ENCODE measurements around the gene HNF1B. TPM values are rescaled to one million over a fixed set of nuclear protein-coding genes. Genes with fewer than 3 reads are reported as not detected.

Gene HNF1B
- total RNA-seq, 2 experiments from 2014 or later = not detected

DNA sequence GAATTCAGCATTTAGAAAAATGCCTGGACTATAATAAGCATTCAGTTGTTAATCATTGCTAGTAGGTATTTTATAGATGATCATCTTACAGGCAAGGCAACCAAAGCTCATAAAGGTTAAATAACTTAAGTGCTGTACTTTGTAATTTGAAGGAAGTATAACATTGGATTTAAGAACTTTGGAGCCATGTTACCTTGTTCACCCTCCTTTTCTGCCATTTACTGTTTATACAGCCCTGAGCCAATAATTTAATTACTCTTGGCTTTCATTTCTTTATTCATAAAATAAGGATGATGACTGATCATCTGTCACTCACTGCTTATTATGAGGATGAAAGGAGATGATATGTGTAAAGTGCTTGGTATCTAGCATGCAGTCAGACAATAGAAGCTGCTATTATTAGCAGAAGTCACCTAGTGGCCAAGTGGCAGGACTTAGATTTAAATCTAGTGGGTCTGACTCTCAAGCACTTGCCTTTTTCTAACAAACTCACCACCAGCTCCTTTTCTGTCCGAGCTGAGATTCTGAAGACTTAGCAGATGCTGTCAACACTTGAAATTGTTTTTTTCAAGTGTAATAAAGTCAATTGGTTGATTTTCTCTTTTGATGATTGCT is 83.4 kb downstream of the HNF1B start:
- CTCF ChIA-PET = interaction anchor here (0.8 to 1.1 kb wide), 2 partner anchors 11 to 129 kb away, joined by 3 to 4 read pairs; no protein-coding TSS in a partner anchor
- H3K9me3 Mint-ChIP-seq (ENCODE audit: insufficient read depth) = no peaks in the 10 kb centered on the region
- no peak overlapping the region for H3K4me3 Mint-ChIP-seq
- DNase-seq = no peak
- H3K36me3 Mint-ChIP-seq (ENCODE audit: low read depth) = no peaks in the 10 kb centered on the region
- POLR2A ChIA-PET = no interaction called here
- ATAC-seq = no peak
- H3K27ac Mint-ChIP-seq = no peak overlapping the region
- H3K27me3 Mint-ChIP-seq (ENCODE audit: low read depth) = peaks cover 4% of the 10 kb centered on the region
- H3K4me1 Mint-ChIP-seq (ENCODE audit: low read depth) = no peaks in the 10 kb centered on the region

DNA sequence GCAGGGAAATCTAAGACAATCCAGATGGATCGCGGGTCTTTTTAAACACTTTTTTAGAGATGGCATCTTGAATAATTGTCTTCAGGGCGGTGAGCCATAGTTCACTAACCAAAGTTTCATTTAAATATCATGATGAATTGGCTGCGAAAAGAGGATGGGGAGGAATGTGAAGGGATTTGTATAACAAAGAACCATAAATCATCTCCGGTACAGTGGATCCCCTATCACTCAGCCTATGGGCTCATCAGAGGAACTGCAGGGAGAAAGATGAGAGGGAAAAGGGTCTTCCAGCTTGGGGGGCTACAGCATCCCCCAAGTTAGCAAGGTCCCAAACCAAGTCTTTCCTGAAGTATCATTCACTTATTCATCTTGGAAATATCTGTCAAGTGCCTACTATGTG is 84.9 kb downstream of the HNF1B start:
- Mint-ChIP-seq H3K4me1 (ENCODE audit: low read depth) (no peaks in the 10 kb centered on the region), H3K4me3 (no peak overlapping the region), H3K27ac (no peak overlapping the region), H3K9me3 (ENCODE audit: insufficient read depth) (no peaks in the 10 kb centered on the region), H3K27me3 (ENCODE audit: low read depth) (peaks cover 4% of the 10 kb centered on the region), H3K36me3 (ENCODE audit: low read depth) (no peaks in the 10 kb centered on the region)
- POLR2A ChIA-PET = interaction anchor here (0.8 kb wide), 1 partner anchor 9 kb away, joined by 3 read pairs; no protein-coding TSS in a partner anchor
- CTCF ChIA-PET = interaction anchor here (1.0 to 1.3 kb wide), 3 partner anchors 9 to 124 kb away, joined by 3 read pairs; no protein-coding TSS in a partner anchor
- DNase-seq (no peak), ATAC-seq (no peak)

DNA sequence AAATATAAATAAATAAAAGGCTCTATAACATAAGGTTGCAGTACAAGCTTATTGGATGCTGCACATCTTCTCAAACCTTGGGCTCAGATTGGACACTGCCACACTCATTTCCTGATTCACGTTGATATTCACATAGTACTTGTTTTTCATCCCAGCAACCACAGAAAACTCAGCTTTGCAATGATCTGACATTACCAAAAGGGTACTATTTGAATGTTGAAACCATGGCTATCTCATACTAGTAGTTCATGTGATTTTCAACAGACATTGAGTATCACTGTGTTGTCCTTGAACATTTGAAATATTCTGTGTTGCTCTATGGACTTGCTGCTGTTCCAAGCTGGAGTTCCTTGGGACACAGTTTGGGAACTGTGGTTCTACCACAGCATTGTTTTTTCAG is 87.7 kb downstream of the HNF1B start:
- Mint-ChIP-seq H3K4me3 (no peak overlapping the region), H3K4me1 (ENCODE audit: low read depth) (no peaks in the 10 kb centered on the region), H3K9me3 (ENCODE audit: insufficient read depth) (no peaks in the 10 kb centered on the region), H3K27ac (no peak overlapping the region), H3K36me3 (ENCODE audit: low read depth) (no peaks in the 10 kb centered on the region), H3K27me3 (ENCODE audit: low read depth) (peaks cover 7% of the 10 kb centered on the region)
- DNase-seq (no peak), ATAC-seq (no peak)
- ChIA-PET POLR2A (no interaction called here), CTCF (interaction anchor here (1.3 to 1.5 kb wide), 2 partner anchors 9 to 134 kb away, joined by 4 read pairs; no protein-coding TSS in a partner anchor)

DNA sequence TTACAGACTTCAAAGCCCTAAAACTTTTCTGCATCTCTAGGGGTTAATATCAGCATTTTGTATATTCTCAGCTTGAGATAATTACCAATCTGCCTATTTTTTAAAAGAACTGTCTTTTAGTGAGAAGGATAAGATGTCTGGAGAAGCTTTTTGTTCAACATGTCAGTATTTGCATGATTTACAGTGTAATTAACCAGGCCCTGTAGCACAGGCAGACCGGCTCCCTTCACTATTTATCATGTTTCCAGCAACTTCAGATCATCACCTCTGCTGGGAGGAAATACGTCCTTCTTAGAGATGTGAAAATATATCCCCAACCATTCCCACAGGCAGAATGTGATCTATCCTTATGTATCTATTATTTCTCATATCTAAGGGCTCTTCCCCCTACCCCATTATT is 93.0 kb downstream of the HNF1B start:
- H3K4me1 Mint-ChIP-seq (ENCODE audit: low read depth) = no peaks in the 10 kb centered on the region
- ChIA-PET CTCF (interaction anchor here (0.8 to 1.1 kb wide), 2 partner anchors 139 to 164 kb away, joined by 3 to 4 read pairs; no protein-coding TSS in a partner anchor), POLR2A (interaction anchor here (0.6 kb wide), 1 partner anchor 410 kb away, joined by 4 read pairs; no protein-coding TSS in a partner anchor)
- peaks cover 43% of the 10 kb centered on the region for H3K27me3 Mint-ChIP-seq (ENCODE audit: low read depth)
- H3K4me3 Mint-ChIP-seq = no peak overlapping the region
- ATAC-seq = no peak
- no peaks in the 10 kb centered on the region for H3K9me3 Mint-ChIP-seq (ENCODE audit: insufficient read depth)
- no peaks in the 10 kb centered on the region for H3K36me3 Mint-ChIP-seq (ENCODE audit: low read depth)
- no peak for DNase-seq
- H3K27ac Mint-ChIP-seq = no peak overlapping the region

DNA sequence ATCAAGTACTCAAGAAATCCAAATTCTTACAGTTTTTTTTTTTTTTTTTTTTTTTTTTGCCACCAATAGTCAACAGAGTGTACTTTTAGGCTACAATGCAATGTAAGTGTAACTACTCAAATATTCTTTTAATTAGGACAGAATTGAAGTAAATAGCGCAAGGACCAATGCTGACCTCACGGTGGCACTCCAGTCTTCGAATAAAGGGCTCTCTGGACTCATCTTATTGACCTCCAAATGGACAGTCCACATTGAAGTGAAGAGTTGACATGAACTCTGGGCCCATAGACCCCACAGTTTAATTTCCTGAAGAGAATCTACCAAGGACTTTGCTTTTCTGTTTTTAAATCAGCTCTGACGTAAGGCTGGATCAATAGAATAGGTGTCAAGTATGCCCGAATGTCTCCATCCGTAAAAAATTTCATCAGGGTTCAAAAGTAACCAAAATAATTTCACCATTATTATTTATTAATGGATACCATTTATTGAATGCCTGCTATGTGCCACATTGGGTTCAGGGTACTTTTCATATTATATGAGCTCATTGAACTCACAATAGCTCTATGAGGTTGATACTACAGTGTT is 94.3 kb downstream of the HNF1B start:
- POLR2A ChIA-PET = interaction anchor here (1.1 kb wide), 1 partner anchor 192 kb away, joined by 3 read pairs; no protein-coding TSS in a partner anchor
- H3K36me3 Mint-ChIP-seq (ENCODE audit: low read depth) = no peaks in the 10 kb centered on the region
- no peak for DNase-seq

DNA sequence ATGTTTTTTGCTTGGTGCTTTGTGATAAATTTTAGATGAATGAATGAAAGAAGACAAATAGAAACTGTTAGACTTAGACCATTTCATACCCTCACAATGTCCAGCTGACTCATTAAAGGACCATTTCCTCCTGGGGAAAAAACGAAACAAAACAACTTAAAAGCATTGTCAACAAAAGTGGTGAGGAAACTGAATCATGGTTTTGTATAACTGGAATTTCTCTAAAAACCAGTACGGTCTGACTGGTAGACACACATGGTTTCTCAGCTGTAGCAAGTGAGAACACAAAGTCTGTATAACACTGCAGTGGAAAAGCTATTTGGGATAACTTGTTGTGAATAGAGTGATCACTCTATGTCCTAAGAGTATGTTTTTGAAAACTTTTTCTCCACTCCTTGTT is 96.3 kb downstream of the HNF1B start:
- Mint-ChIP-seq H3K4me3 (no peak overlapping the region), H3K27me3 (ENCODE audit: low read depth) (peaks cover 68% of the 10 kb centered on the region), H3K9me3 (ENCODE audit: insufficient read depth) (no peaks in the 10 kb centered on the region), H3K36me3 (ENCODE audit: low read depth) (no peaks in the 10 kb centered on the region), H3K4me1 (ENCODE audit: low read depth) (peaks cover 4% of the 10 kb centered on the region), H3K27ac (no peak overlapping the region)
- no peak for DNase-seq
- ChIA-PET CTCF (interaction anchor here (0.9 to 3.7 kb wide), 4 partner anchors 8 to 168 kb away, joined by 3 to 22 read pairs (median 10); no protein-coding TSS in a partner anchor), POLR2A (no interaction called here)
- no peak for ATAC-seq

More for the DNA sequence above, 94.3 kb downstream of the HNF1B start:
- Mint-ChIP-seq H3K4me1 (ENCODE audit: low read depth) (no peaks in the 10 kb centered on the region), H3K27me3 (ENCODE audit: low read depth) (peaks cover 55% of the 10 kb centered on the region), H3K9me3 (ENCODE audit: insufficient read depth) (no peaks in the 10 kb centered on the region), H3K27ac (no peak overlapping the region), H3K4me3 (no peak overlapping the region)
- CTCF ChIA-PET = interaction anchor here (0.7 to 3.7 kb wide), 11 partner anchors 9 to 166 kb away, joined by 3 to 22 read pairs (median 4); no protein-coding TSS in a partner anchor
- ATAC-seq = no peak

DNA sequence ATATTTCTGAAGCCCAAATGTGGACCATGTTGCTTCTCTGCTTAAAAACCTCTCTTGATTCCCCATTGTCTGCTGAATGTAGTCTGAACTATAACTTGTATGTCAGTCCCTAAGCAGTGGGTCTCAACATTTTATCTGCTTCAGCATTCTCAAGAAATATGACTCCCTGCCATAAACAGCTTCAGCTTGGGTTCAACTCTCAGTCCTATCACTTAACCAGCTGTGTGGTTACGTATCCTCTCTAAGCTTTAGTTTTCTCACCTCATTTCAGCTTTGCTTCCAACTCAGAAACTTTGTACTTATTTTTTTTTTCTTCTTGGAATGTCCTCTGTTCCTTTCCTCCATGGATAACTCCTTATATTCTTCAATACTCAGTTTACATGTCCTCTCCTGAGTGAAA is 97.0 kb downstream of the HNF1B start:
- POLR2A ChIA-PET = no interaction called here
- CTCF ChIA-PET = interaction anchor here (0.9 to 3.7 kb wide), 4 partner anchors 9 to 168 kb away, joined by 3 to 22 read pairs (median 10); no protein-coding TSS in a partner anchor
- Mint-ChIP-seq H3K27ac (no peak overlapping the region), H3K36me3 (ENCODE audit: low read depth) (no peaks in the 10 kb centered on the region), H3K4me1 (ENCODE audit: low read depth) (peaks cover 4% of the 10 kb centered on the region), H3K4me3 (no peak overlapping the region), H3K27me3 (ENCODE audit: low read depth) (peaks cover 66% of the 10 kb centered on the region), H3K9me3 (ENCODE audit: insufficient read depth) (no peaks in the 10 kb centered on the region)
- DNase-seq = no peak
- no peak for ATAC-seq

DNA sequence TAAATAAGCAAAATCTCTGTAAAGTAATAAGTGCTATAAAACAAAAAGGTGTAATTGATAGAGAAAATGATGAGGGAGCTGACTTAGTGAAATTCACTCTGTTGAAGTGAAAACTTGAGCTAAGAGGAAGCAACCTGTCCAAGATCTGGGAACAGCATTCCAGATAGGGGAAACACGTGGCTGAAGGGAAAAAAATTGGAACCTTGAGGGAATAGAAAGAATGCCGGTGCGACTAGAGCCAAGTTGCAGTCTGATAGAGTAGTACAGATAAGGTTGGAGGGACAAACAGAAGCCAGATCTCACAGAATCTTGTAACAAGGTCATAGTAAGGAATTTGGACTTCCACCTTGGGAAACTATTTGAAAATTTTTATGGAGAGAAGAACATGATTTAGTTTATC is 101.0 kb downstream of the HNF1B start:
- H3K27me3 Mint-ChIP-seq (ENCODE audit: low read depth) = peaks cover 43% of the 10 kb centered on the region
- CTCF ChIA-PET = interaction anchor here (0.8 to 2.3 kb wide), 6 partner anchors 11 to 148 kb away, joined by 3 to 15 read pairs (median 4); partner anchors contain the start of gene SYNRG
- DNase-seq = no peak
- peaks cover 31% of the 10 kb centered on the region for H3K4me1 Mint-ChIP-seq (ENCODE audit: low read depth)
- H3K9me3 Mint-ChIP-seq (ENCODE audit: insufficient read depth) = no peaks in the 10 kb centered on the region
- POLR2A ChIA-PET = no interaction called here
- peak overlapping the region; percentile 95 for H3K4me3 Mint-ChIP-seq
- no peak overlapping the region for H3K27ac Mint-ChIP-seq
- peaks cover 24% of the 10 kb centered on the region for H3K36me3 Mint-ChIP-seq (ENCODE audit: low read depth)
- ATAC-seq = no peak

DNA sequence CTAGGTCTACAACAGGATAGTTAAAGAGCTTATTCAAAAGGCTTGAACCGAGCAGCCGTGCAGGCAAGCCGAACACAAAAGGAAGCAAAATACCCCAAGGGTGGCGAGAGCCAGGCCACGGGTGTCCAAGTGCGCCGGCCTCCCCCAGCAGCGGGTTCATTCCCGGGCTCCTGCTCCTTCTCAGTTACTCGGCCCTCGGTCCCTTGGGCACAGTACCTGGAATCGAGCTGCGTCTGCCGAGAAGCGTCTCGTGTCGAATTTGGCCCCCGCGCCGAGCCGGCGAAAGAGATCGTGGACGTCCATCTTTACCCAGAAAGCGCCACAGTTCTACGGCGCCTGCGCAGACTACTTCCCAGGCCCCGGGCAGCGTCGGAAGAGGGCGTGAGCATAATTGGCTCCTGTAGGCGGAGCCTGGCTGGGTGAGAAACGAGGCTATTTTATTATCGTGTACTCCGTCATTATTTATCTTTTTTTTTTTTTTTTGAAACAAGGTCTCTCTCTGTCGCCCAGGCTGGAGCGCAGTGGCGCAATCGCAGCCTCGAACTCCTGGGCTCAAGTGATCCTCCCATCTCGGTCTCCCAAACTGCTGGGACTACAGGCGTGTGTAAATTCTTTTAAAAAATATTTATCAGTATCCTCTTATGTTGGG is 101.6 kb downstream of the HNF1B start, which contains the start of gene DDX52:
TSS of gene DDX52 (minus strand) at position 329 of the 649 bp plus-strand sequence. CDS start at position 303, 26 bp downstream.
- Mint-ChIP-seq H3K4me3 (peak within 1 kb of the TSS; percentile 95), H3K9me3 (ENCODE audit: insufficient read depth) (no peaks in the 10 kb centered on the region), H3K27ac (peak within 1 kb of the TSS; percentile 91), H3K27me3 (ENCODE audit: low read depth) (peaks cover 37% of the 10 kb centered on the region), H3K36me3 (ENCODE audit: low read depth) (peaks cover 27% of the 10 kb centered on the region), H3K4me1 (ENCODE audit: low read depth) (peaks cover 32% of the 10 kb centered on the region)
- POLR2A ChIA-PET = interaction anchor here (1.2 kb wide), 1 partner anchor 33 kb away, joined by 3 read pairs; the partner anchor contains the start of gene SYNRG
- peak; percentile 93 for DNase-seq
- peak; percentile 99 for ATAC-seq
- CTCF ChIA-PET = interaction anchor here (0.8 to 2.3 kb wide), 5 partner anchors 15 to 148 kb away, joined by 3 to 15 read pairs (median 3); partner anchors contain the start of gene SYNRG

DNA sequence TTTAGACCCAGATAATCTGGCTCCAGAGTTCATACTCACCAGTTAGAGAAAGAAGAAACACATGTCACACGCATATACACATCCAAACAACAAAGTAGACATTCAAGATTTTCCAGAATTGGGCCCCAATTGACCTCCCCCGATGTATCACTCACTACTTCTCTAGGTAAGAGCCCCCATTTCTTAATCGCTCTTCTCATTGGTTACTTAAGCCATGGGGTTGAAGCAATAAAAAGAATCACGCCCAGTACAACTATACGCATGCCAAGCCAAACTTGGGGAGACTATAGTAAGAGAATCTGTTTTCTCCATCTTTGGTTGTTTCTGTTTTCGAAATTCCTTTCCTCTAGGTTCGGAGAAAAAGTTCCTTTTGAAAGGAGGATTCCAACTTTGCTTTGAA is 102.2 kb downstream of the HNF1B start:
- ATAC-seq = peak; percentile 59
- ChIA-PET POLR2A (interaction anchor here (1.2 kb wide), 1 partner anchor 33 kb away, joined by 3 read pairs; the partner anchor contains the start of gene SYNRG), CTCF (interaction anchor here (1.3 to 2.3 kb wide), 3 partner anchors 34 to 149 kb away, joined by 3 to 15 read pairs (median 3); partner anchors contain the start of gene SYNRG)
- Mint-ChIP-seq H3K9me3 (ENCODE audit: insufficient read depth) (no peaks in the 10 kb centered on the region), H3K4me1 (ENCODE audit: low read depth) (peaks cover 32% of the 10 kb centered on the region), H3K27me3 (ENCODE audit: low read depth) (peaks cover 31% of the 10 kb centered on the region), H3K4me3 (peak overlapping the region; percentile 95), H3K36me3 (ENCODE audit: low read depth) (peaks cover 32% of the 10 kb centered on the region), H3K27ac (peak overlapping the region; percentile 91)
- DNase-seq = no peak

DNA sequence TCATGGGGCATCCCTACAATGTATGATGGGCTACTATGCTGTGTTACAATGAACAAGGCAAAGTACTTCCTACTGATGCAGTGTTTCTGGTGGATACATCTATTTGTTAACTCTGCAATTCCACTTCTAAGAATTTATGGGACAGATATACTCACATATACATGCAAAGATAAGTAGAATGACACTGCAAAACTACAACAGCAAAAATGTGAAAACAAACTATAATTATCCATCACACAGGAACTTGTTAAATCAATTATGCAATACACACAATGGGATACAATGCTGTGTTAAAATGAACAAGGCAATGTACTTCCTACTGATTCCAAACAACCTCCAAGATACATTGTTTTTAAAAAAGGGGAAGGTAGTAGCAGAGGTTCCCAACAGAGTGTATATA is 104.8 kb downstream of the HNF1B start:
- POLR2A ChIA-PET = interaction anchor here (0.7 kb wide), 1 partner anchor 50 kb away, joined by 3 read pairs; no protein-coding TSS in a partner anchor
- CTCF ChIA-PET = no interaction called here

More for the DNA sequence above, 104.8 kb downstream of the HNF1B start:
- H3K36me3 Mint-ChIP-seq (ENCODE audit: low read depth) = peaks cover 47% of the 10 kb centered on the region
- ATAC-seq = no peak
- no peak overlapping the region for H3K4me3 Mint-ChIP-seq
- peaks cover 32% of the 10 kb centered on the region for H3K4me1 Mint-ChIP-seq (ENCODE audit: low read depth)
- no peaks in the 10 kb centered on the region for H3K9me3 Mint-ChIP-seq (ENCODE audit: insufficient read depth)
- H3K27me3 Mint-ChIP-seq (ENCODE audit: low read depth) = peaks cover 11% of the 10 kb centered on the region
- no peak for DNase-seq
- no peak overlapping the region for H3K27ac Mint-ChIP-seq
